ENCODE measurements around the gene FAM227A. TPM values are rescaled to one million over a fixed set of nuclear protein-coding genes. Genes with fewer than 3 reads are reported as not detected.

The FAM227A gene
- total and polyA plus RNA-seq, 2 of the 13 experiments (the other 11 are each of a cell fraction or from before 2014, with no cell fraction given) = 1.0 to 1.5 TPM

DNA sequence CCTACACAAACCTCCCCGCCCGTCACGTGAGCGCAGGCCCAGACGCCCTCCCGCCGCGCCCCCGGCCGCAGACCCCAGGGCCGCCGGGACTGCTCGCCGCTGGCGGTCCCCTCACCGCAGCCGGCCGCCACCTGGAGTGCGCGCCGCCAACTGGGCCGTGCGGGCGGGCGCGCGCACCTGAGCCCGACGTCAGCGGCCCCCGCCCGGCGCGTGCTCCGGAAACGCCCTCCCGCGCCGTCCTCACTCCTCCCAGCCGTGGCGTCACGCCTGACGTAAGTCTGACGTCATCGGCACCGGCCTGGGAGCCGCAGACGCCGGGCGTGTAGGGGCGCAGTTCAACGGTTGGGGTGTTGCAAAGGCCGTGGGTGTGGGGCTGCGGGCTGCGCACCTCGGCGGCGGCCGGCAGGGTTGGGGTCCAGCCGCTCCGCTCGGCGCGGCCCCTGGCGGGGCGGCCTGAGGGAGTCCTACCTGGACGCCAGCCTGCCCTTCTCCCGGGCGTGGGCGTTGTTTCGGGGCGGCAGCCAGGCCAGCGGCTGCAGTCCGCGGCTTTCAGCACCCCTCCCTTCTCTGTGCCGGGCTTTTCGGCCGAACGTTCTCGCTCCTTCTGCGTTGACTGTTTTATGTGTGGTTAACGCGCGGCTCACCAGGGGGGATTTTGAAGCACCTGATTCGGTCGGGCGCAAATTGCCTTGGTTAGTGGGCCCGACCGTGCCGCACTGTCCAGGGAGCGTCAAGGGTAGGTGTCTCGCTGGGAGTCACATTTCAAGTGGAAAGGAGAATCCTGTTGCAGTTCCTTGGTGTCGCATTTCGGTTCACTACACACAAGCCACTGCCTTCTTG, 44.8 kb upstream of the FAM227A start, which contains the start of gene JOSD1 (continued):
- TF ChIP-seq ZNF577 (CRISPR knock-in tag; IDR thresholded peaks at IDR 0.05; ENCODE audit: borderline replicate concordance, low read depth) (no peak), CREM (IDR thresholded peaks at IDR 0.05) (peak; percentile 87), CREM (CRISPR knock-in tag; IDR thresholded peaks at IDR 0.05) (peak; percentile 87), NPAS2 (CRISPR knock-in tag; IDR thresholded peaks at IDR 0.05; ENCODE audit: borderline replicate concordance) (no peak), FOXA3 (CRISPR knock-in tag; IDR thresholded peaks at IDR 0.05) (peak; percentile 41; the same call in 1 of the 2 replicates), NR2C2 (CRISPR knock-in tag; IDR thresholded peaks at IDR 0.05; ENCODE audit: borderline replicate concordance) (peak; percentile 37; the same call in 1 of the 2 replicates), ARNT2 (CRISPR knock-in tag; IDR thresholded peaks at IDR 0.05; ENCODE audit: low read depth) (peak; percentile 92), ZNF619 (CRISPR knock-in tag; IDR thresholded peaks at IDR 0.05) (no peak), PLRG1 (conservative IDR thresholded peaks at IDR 0.05) (no peak), HNRNPUL1 (IDR thresholded peaks at IDR 0.05; ENCODE audit: low read depth, low read length) (no peak), ZNF572 (CRISPR knock-in tag; IDR thresholded peaks at IDR 0.05) (no peak), NRL (CRISPR knock-in tag; IDR thresholded peaks at IDR 0.05; ENCODE audit: borderline replicate concordance) (no peak), MEIS1 (CRISPR knock-in tag; IDR thresholded peaks at IDR 0.05; ENCODE audit: borderline replicate concordance) (no peak), ZNF674 (CRISPR knock-in tag; IDR thresholded peaks at IDR 0.05; ENCODE audit: low read depth) (no peak), HOXA9 (CRISPR knock-in tag; IDR thresholded peaks at IDR 0.05; ENCODE audit: borderline replicate concordance) (peak; percentile 70; the same call in 1 of the 2 replicates)
- TF ChIP-seq, protein P1, sequence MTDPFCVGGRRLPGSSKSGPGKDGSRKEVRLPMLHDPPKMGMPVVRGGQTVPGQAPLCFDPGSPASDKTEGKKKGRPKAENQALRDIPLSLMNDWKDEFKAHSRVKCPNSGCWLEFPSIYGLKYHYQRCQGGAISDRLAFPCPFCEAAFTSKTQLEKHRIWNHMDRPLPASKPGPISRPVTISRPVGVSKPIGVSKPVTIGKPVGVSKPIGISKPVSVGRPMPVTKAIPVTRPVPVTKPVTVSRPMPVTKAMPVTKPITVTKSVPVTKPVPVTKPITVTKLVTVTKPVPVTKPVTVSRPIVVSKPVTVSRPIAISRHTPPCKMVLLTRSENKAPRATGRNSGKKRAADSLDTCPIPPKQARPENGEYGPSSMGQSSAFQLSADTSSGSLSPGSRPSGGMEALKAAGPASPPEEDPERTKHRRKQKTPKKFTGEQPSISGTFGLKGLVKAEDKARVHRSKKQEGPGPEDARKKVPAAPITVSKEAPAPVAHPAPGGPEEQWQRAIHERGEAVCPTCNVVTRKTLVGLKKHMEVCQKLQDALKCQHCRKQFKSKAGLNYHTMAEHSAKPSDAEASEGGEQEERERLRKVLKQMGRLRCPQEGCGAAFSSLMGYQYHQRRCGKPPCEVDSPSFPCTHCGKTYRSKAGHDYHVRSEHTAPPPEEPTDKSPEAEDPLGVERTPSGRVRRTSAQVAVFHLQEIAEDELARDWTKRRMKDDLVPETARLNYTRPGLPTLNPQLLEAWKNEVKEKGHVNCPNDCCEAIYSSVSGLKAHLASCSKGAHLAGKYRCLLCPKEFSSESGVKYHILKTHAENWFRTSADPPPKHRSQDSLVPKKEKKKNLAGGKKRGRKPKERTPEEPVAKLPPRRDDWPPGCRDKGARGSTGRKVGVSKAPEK (CRISPR knock-in tag; IDR thresholded peaks at IDR 0.05; ENCODE audit: borderline replicate concordance) = no peak
- TF ChIP-seq, protein P2, sequence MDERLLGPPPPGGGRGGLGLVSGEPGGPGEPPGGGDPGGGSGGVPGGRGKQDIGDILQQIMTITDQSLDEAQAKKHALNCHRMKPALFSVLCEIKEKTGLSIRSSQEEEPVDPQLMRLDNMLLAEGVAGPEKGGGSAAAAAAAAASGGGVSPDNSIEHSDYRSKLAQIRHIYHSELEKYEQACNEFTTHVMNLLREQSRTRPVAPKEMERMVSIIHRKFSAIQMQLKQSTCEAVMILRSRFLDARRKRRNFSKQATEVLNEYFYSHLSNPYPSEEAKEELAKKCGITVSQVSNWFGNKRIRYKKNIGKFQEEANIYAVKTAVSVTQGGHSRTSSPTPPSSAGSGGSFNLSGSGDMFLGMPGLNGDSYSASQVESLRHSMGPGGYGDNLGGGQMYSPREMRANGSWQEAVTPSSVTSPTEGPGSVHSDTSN (CRISPR knock-in tag; IDR thresholded peaks at IDR 0.05) = no peak
- TF ChIP-seq, protein P3, sequence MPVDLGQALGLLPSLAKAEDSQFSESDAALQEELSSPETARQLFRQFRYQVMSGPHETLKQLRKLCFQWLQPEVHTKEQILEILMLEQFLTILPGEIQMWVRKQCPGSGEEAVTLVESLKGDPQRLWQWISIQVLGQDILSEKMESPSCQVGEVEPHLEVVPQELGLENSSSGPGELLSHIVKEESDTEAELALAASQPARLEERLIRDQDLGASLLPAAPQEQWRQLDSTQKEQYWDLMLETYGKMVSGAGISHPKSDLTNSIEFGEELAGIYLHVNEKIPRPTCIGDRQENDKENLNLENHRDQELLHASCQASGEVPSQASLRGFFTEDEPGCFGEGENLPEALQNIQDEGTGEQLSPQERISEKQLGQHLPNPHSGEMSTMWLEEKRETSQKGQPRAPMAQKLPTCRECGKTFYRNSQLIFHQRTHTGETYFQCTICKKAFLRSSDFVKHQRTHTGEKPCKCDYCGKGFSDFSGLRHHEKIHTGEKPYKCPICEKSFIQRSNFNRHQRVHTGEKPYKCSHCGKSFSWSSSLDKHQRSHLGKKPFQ (CRISPR knock-in tag; IDR thresholded peaks at IDR 0.05; ENCODE audit: insufficient replicate concordance) = peak; percentile 21
- TF ChIP-seq, protein P4, sequence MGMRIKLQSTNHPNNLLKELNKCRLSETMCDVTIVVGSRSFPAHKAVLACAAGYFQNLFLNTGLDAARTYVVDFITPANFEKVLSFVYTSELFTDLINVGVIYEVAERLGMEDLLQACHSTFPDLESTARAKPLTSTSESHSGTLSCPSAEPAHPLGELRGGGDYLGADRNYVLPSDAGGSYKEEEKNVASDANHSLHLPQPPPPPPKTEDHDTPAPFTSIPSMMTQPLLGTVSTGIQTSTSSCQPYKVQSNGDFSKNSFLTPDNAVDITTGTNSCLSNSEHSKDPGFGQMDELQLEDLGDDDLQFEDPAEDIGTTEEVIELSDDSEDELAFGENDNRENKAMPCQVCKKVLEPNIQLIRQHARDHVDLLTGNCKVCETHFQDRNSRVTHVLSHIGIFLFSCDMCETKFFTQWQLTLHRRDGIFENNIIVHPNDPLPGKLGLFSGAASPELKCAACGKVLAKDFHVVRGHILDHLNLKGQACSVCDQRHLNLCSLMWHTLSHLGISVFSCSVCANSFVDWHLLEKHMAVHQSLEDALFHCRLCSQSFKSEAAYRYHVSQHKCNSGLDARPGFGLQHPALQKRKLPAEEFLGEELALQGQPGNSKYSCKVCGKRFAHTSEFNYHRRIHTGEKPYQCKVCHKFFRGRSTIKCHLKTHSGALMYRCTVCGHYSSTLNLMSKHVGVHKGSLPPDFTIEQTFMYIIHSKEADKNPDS (CRISPR knock-in tag; IDR thresholded peaks at IDR 0.05) = no peak
- TF ChIP-seq, protein P5, sequence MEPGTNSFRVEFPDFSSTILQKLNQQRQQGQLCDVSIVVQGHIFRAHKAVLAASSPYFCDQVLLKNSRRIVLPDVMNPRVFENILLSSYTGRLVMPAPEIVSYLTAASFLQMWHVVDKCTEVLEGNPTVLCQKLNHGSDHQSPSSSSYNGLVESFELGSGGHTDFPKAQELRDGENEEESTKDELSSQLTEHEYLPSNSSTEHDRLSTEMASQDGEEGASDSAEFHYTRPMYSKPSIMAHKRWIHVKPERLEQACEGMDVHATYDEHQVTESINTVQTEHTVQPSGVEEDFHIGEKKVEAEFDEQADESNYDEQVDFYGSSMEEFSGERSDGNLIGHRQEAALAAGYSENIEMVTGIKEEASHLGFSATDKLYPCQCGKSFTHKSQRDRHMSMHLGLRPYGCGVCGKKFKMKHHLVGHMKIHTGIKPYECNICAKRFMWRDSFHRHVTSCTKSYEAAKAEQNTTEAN (CRISPR knock-in tag; conservative IDR thresholded peaks at IDR 0.05) = peak; percentile 58

Measured in HepG2 (cell line).